H1 (cell line): ENCODE measurements around the gene VPS35L. TPM values are rescaled to one million over a fixed set of nuclear protein-coding genes. Genes with fewer than 3 reads are reported as not detected.

Source experiments
- CTCF ChIA-PET: fragments of 300-600 bp; sonication (Branson Sonifier 250); formaldehyde crosslinking; loops from one replicate; lab custom pipeline; 2021; ENCODE audit not compliant: partially characterized antibody; lab: Charles Lee
- POLR2A ChIA-PET: fragments of 300-600 bp; sonication (Branson Sonifier 250); formaldehyde crosslinking; loops from one replicate; lab custom pipeline; 2021; ENCODE audit warnings: inconsistent platforms; ENCODE audit not compliant: partially characterized antibody; lab: Charles Lee
- DNase-seq, 2 experiments: peaks; one replicate each; pipeline versions ENCODE4 v3.0.0 to v3.0.0-alpha.2; 2010 to 2022; ENCODE audit warnings: low spot score in 2 of 2, low read depth in 1 of 2, mixed read lengths in 1 of 2
- FAIRE-seq: peaks from 2 replicates; lab custom pipeline; 2011; peaks lifted over from hg19 to GRCh38; lab: Jason Lieb, UNC
- H2AFZ ChIP-seq: 2 replicates; pipeline ENCODE4 v1.8.1; 2012; ENCODE audit warnings: low read length, inconsistent platforms
- H2AK5ac ChIP-seq: 2 replicates; pipeline ENCODE4 v1.6.1; 2013; ENCODE audit warnings: low read depth, low read length
- H2BK120ac ChIP-seq: replicated peaks from 2 replicates; pipeline ENCODE3; 2013; ENCODE audit warnings: low read depth, low read length, inconsistent platforms
- H2BK12ac ChIP-seq: 2 replicates; pipeline ENCODE4 v1.6.1; 2013; ENCODE audit warnings: low read depth, low read length
- H2BK15ac ChIP-seq: 2 replicates; pipeline ENCODE4 v1.6.1; 2013; ENCODE audit warnings: low read length
- H2BK20ac ChIP-seq: 2 replicates; pipeline ENCODE4 v1.6.1; 2013; ENCODE audit warnings: low read length
- H2BK5ac ChIP-seq: 2 replicates; pipeline ENCODE4 v1.6.1; 2013; ENCODE audit warnings: low read depth, low read length
- H3K14ac ChIP-seq: 2 replicates; pipeline ENCODE4 v1.6.1; 2013; ENCODE audit warnings: inconsistent platforms; ENCODE audit not compliant: insufficient read length
- H3K18ac ChIP-seq: 2 replicates; pipeline ENCODE4 v1.6.1; 2013; ENCODE audit warnings: low read length; ENCODE audit errors: extremely low read depth
- H3K23ac ChIP-seq: 2 replicates; pipeline ENCODE4 v1.6.1; 2013; ENCODE audit warnings: inconsistent platforms; ENCODE audit not compliant: insufficient read length
- H3K23me2 ChIP-seq: 2 replicates; pipeline ENCODE4 v1.6.1; 2013; ENCODE audit warnings: low read depth, low read length
- H3K27ac ChIP-seq: 2 replicates; pipeline ENCODE4 v1.6.1; 2011; ENCODE audit warnings: low read depth, low read length, inconsistent platforms
- H3K27me3 ChIP-seq, 4 experiments: replicated peaks in 1 of 4; 1 replicate in 1 of 4; 2 replicates in 3 of 4; pipeline versions ENCODE4 v1.6.1 to v1.8.1; 2011 to 2013; ENCODE audit warnings: low read length in 3 of 4, mild to moderate bottlenecking in 3 of 4, inconsistent platforms in 2 of 4, mixed read lengths in 2 of 4, moderate library complexity in 1 of 4; ENCODE audit not compliant: control insufficient read depth in 3 of 4, insufficient read depth in 3 of 4; ENCODE audit errors: extremely low read depth in 1 of 4
- H3K36me3 ChIP-seq, 4 experiments: 2 replicates each; pipeline versions ENCODE4 v1.6.1 to v1.8.1; 2011 to 2013; ENCODE audit warnings: mild to moderate bottlenecking in 4 of 4, low read length in 3 of 4, moderate library complexity in 2 of 4, control low read depth in 1 of 4, inconsistent platforms in 1 of 4; ENCODE audit not compliant: insufficient read depth in 4 of 4, control insufficient read depth in 2 of 4
- H3K4ac ChIP-seq: replicated peaks from 2 replicates; pipeline ENCODE3; 2013; ENCODE audit warnings: low read length, low read depth, mixed read lengths, inconsistent platforms; ENCODE audit not compliant: insufficient read length
- H3K4me1 ChIP-seq, 4 experiments: replicated peaks in 1 of 4; 1 replicate in 1 of 4; 2 replicates in 3 of 4; pipeline versions ENCODE4 v1.6.1 to v1.8.1; 2011 to 2013; ENCODE audit warnings: low read length in 3 of 4, inconsistent platforms in 2 of 4, mixed read lengths in 1 of 4; ENCODE audit not compliant: insufficient read depth in 4 of 4, control insufficient read depth in 3 of 4
- H3K4me2 ChIP-seq, 2 experiments: 2 replicates each; pipeline versions ENCODE4 v1.6.1 to v1.8.1; 2011 to 2013; ENCODE audit warnings: low read depth in 2 of 2, low read length in 2 of 2, control low read depth in 1 of 2, inconsistent platforms in 1 of 2, mild to moderate bottlenecking in 1 of 2; ENCODE audit not compliant: insufficient read depth in 1 of 2
- H3K4me3 ChIP-seq, 4 experiments: fragments of 200-600, 300-600 bp in 1 of 4; sonication (generic), shearing (Covaris generic), sonication (Bioruptor Twin) in 1 of 4; 2 replicates each; pipeline versions ENCODE4 v1.5.1 to v1.8.1; 2011 to 2016; ENCODE audit warnings: low read length in 4 of 4, low read depth in 3 of 4, control low read depth in 2 of 4, inconsistent platforms in 2 of 4, mild to moderate bottlenecking in 2 of 4, mixed read lengths in 1 of 4, moderate library complexity in 1 of 4; ENCODE audit not compliant: insufficient read depth in 2 of 4; ENCODE audit errors: extremely low read depth in 1 of 4
- H3K56ac ChIP-seq: replicated peaks from 2 replicates; pipeline ENCODE3; 2013; ENCODE audit warnings: low read depth, mild to moderate bottlenecking, mixed read lengths, low read length, inconsistent platforms; ENCODE audit not compliant: insufficient read length
- H3K79me1 ChIP-seq: 2 replicates; pipeline ENCODE4 v1.6.1; 2013; ENCODE audit warnings: low read depth, low read length, control low read depth
- H3K79me2 ChIP-seq, 2 experiments: 2 replicates each; pipeline versions ENCODE4 v1.6.1 to v1.8.1; 2012 to 2013; ENCODE audit warnings: low read length in 2 of 2, mild to moderate bottlenecking in 2 of 2, inconsistent platforms in 1 of 2; ENCODE audit not compliant: insufficient read depth in 2 of 2, control insufficient read depth in 1 of 2
- H3K9ac ChIP-seq, 4 experiments: replicated peaks in 1 of 4; 1 replicate in 1 of 4; 2 replicates in 3 of 4; pipeline versions ENCODE4 v1.6.1 to v1.8.1; 2011 to 2013; ENCODE audit warnings: low read depth in 3 of 4, low read length in 3 of 4, control low read depth in 2 of 4, mild to moderate bottlenecking in 2 of 4, moderate library complexity in 2 of 4, inconsistent platforms in 1 of 4; ENCODE audit errors: extremely low read depth in 1 of 4
- H3K9me3 ChIP-seq, 2 experiments: 2 replicates each; pipeline versions ENCODE4 v1.6.1 to v1.8.1; 2012 to 2013; ENCODE audit warnings: mild to moderate bottlenecking in 2 of 2, moderate library complexity in 2 of 2, control low read depth in 1 of 2, inconsistent platforms in 1 of 2, low read depth in 1 of 2, low read length in 1 of 2, mixed read lengths in 1 of 2; ENCODE audit not compliant: insufficient read depth in 2 of 2
- H4K20me1 ChIP-seq, 2 experiments: replicated peaks in 1 of 2; 2 replicates each; pipeline versions ENCODE3 to v1.8.1; 2011 to 2013; ENCODE audit warnings: inconsistent platforms in 2 of 2, low read length in 2 of 2, mild to moderate bottlenecking in 1 of 2; ENCODE audit not compliant: insufficient read depth in 2 of 2, control insufficient read depth in 1 of 2
- H4K5ac ChIP-seq: 2 replicates; pipeline ENCODE4 v1.6.1; 2013; ENCODE audit warnings: low read length, low read depth, mixed read lengths, inconsistent platforms; ENCODE audit not compliant: insufficient read length
- H4K8ac ChIP-seq: 2 replicates; pipeline ENCODE4 v1.8.0; 2013; ENCODE audit warnings: mild to moderate bottlenecking, moderate library complexity, low read length, inconsistent platforms; ENCODE audit not compliant: insufficient read depth; ENCODE audit errors: extremely low read depth
- H4K91ac ChIP-seq: replicated peaks from 2 replicates; pipeline ENCODE3; 2013; ENCODE audit warnings: low read length, mixed read lengths, inconsistent platforms; ENCODE audit not compliant: insufficient read length
- BRCA1 ChIP-seq: IDR thresholded peaks from 2 replicates; pipeline ENCODE4 v1.6.1; 2012; ENCODE audit warnings: low read depth, low read length, improper control_type of control experiment
- CHD2 ChIP-seq: IDR thresholded peaks from 2 replicates; pipeline ENCODE4 v1.6.1; 2012; ENCODE audit warnings: low read length, improper control_type of control experiment
- CTBP2 ChIP-seq: IDR thresholded peaks from 2 replicates; pipeline ENCODE4 v1.7.0; 2011; ENCODE audit warnings: borderline replicate concordance, mild to moderate bottlenecking, moderate library complexity, mixed read lengths, low read length; ENCODE audit not compliant: insufficient read depth, insufficient read length
- EP300 ChIP-seq, 2 experiments: IDR thresholded peaks; 1 replicate in 1 of 2; 2 replicates in 1 of 2; pipeline ENCODE4 v1.6.1; 2011 to 2012; ENCODE audit warnings: low read depth in 2 of 2, low read length in 2 of 2, mild to moderate bottlenecking in 2 of 2, borderline replicate concordance in 1 of 2, inconsistent platforms in 1 of 2, moderate library complexity in 1 of 2
- KDM4A ChIP-seq: IDR thresholded peaks from one replicate; pipeline ENCODE4 v1.7.1; 2012; ENCODE audit warnings: low read depth, mild to moderate bottlenecking, moderate library complexity, low read length, inconsistent platforms; ENCODE audit not compliant: severe bottlenecking
- POU5F1 ChIP-seq: IDR thresholded peaks from 2 replicates; pipeline ENCODE4 v1.6.1; 2011; ENCODE audit warnings: low read depth, mild to moderate bottlenecking, low read length, moderate library complexity
- RNF2 ChIP-seq: fragments of 200-900, 300-1000 bp; sonication (generic); IDR thresholded peaks from 2 replicates; pipeline ENCODE4 v1.7.1; 2016; ENCODE audit warnings: borderline replicate concordance, low read depth, mild to moderate bottlenecking, antibody characterized with exemption, low read length; ENCODE audit not compliant: poor library complexity, severe bottlenecking; ENCODE audit errors: missing control alignments
- SIX5 ChIP-seq: IDR thresholded peaks from 2 replicates; pipeline ENCODE4 v1.6.1; 2011; ENCODE audit warnings: mild to moderate bottlenecking, low read depth, low read length
- SP2 ChIP-seq: IDR thresholded peaks from 2 replicates; pipeline ENCODE4 v1.6.1; 2012; ENCODE audit warnings: mild to moderate bottlenecking, low read length, inconsistent platforms
- USF2 ChIP-seq: IDR thresholded peaks from 2 replicates; pipeline ENCODE4 v1.6.1; 2011; ENCODE audit warnings: low read length, improper control_type of control experiment
- YY1 ChIP-seq: IDR thresholded peaks from 2 replicates; pipeline ENCODE4 v1.6.1; 2011; ENCODE audit warnings: low read depth, mild to moderate bottlenecking, low read length
- whole genome bisulfite sequencing, 2 experiments: shearing (Covaris generic) in 1 of 2; methylation state at CpG; one replicate each; pipeline versions ENCODE4 v1.1.6 to v1.1.7; 2013 to 2015; ENCODE audit warnings: low lambda C conversion rate in 2 of 2, mixed read lengths in 2 of 2, inconsistent platforms in 1 of 2, low coverage in 1 of 2, missing lambda C conversion rate in 1 of 2; ENCODE audit not compliant: insufficient replicate concordance in 2 of 2, insufficient coverage in 1 of 2, insufficient read length in 1 of 2; ENCODE audit errors: extremely low coverage in 1 of 2, missing lambda C conversion rate in 1 of 2; 5-methylcytosine and 5-hydroxymethylcytosine counted together
- polyA plus RNA-seq, 7 experiments: library from polyadenylated mRNA; depleted of rRNA in 3 of 7; stranded (reverse) in 5 of 7; unstranded in 2 of 7; fragments of >200 nt in 5 of 7; fragments of 200-250 nt in 2 of 7; gene quantifications; 1 replicate in 5 of 7; 2 replicates in 1 of 7; 4 replicates in 1 of 7; pipeline versions ENCODE4 v1.2.1 to v1.2.3, GENCODE V29; 2011 to 2013; ENCODE audit warnings: missing spikeins in 2 of 7, mixed read lengths in 2 of 7
- total RNA-seq: library from RNA; stranded (reverse); fragmentation: NEBNext Ultra II Directional; extraction: Animal tissue kit (Norgen Biotek cat#: 25700); gene quantifications from 2 replicates; pipeline ENCODE4 v1.2.1, GENCODE V29; 2021

Gene VPS35L
- total and polyA plus RNA-seq, 2 of the 8 experiments (the other 6 are each of a cell fraction or from before 2014, with no cell fraction given) = 31.5 to 57.1 TPM

- Histone ChIP-seq H4K8ac (0 out of 2 replicates have a peak overlapping the region, but pooled peaks have one; percentile 6), H3K14ac (no peak overlapping the region), H2BK15ac (no peak overlapping the region), H2AK5ac (no peak overlapping the region), H3K27me3 (no peaks in the 10 kb centered on the region), H3K36me3 (peaks cover 26 to 83% (median 44%) of the 10 kb centered on the region in 4 experiments; a peak in 7 of 8 replicates), H3K23ac (no peak overlapping the region), H4K20me1 (peaks cover 43 to 53% of the 10 kb centered on the region in 2 experiments), H3K4me2 (peak overlapping the region; percentile 37 to 40; a peak in 3 of 4 replicates), H3K27ac (peak overlapping the region; percentile 49), H4K91ac (no peak overlapping the region), H2BK20ac (no peak overlapping the region), H3K4me3 (no peak overlapping the region), H3K18ac (peak overlapping the region; percentile 43; the same call in 1 of the 2 replicates), H2AFZ (no peak overlapping the region), H3K4me1 (peaks cover 14 to 53% (median 37%) of the 10 kb centered on the region in 4 experiments), H3K79me1 (peaks cover 30% of the 10 kb centered on the region), H2BK5ac (peak overlapping the region; percentile 63; the same call in 1 of the 2 replicates), H3K4ac (no peak overlapping the region), H3K79me2 (peaks cover 25 to 97% of the 10 kb centered on the region in 2 experiments), H3K23me2 (no peaks in the 10 kb centered on the region), H2BK12ac (no peak overlapping the region), H4K5ac (no peak overlapping the region), H3K9ac (no peak overlapping the region), H3K9me3 (no peaks in the 10 kb centered on the region), H3K56ac (no peak overlapping the region), H2BK120ac (no peak overlapping the region)
- ChIA-PET CTCF (interaction anchor here (1.2 to 1.9 kb wide), 4 partner anchors 61 to 189 kb away, joined by 3 to 4 read pairs (median 4); no protein-coding TSS in a partner anchor), POLR2A (interaction anchor here (0.7 to 3.3 kb wide), 11 partner anchors 11 to 920 kb away, joined by 3 to 20 read pairs (median 4); no protein-coding TSS in a partner anchor)
- no peak for FAIRE-seq
- no peak for DNase-seq
- 88% methylated on average over 11 of the region's 13 CpGs; no CpG with 5 or more reads in 1 of the 2 experiments for WGBS, 2 experiments
- no peak for TF ChIP-seq YY1
- no peak for TF ChIP-seq EP300 (IDR thresholded peaks at IDR 0.05; ENCODE audit: borderline replicate concordance in 1 of 2, low read depth in 2 of 2, low read length in 2 of 2)
- TF ChIP-seq SP2 = no peak
- no peak for TF ChIP-seq BRCA1
- no peak for TF ChIP-seq KDM4A
- no peak for TF ChIP-seq CTBP2
- TF ChIP-seq USF2 = no peak
- no peak for TF ChIP-seq POU5F1
- no peak for TF ChIP-seq SIX5
- no peak for TF ChIP-seq RNF2
- TF ChIP-seq CHD2 = no peak
These were observed 155.6 kb downstream of the VPS35L start for GRCh38 chr16:19710991-19711545.
